Neural progenitor cell (in vitro differentiated cells): Measurements from ENCODE around the gene RRP1.

Experiments used
- CTCF ChIP-seq: fragments of 200-600 bp; sonication (generic); IDR thresholded peaks from 2 replicates; pipeline ENCODE4 v1.5.1; 2017; ENCODE audit warnings: antibody characterized with exemption, mild to moderate bottlenecking
- EZH2 ChIP-seq: fragments of 200-600 bp; sonication (generic); IDR thresholded peaks from 2 replicates; pipeline ENCODE4 v1.6.1; 2017; ENCODE audit warnings: antibody characterized with exemption, mild to moderate bottlenecking, moderate library complexity
- EZH2phosphoT487 ChIP-seq: fragments of 200-600 bp; sonication (generic); IDR thresholded peaks from 2 replicates; pipeline ENCODE4 v1.6.1; 2017; ENCODE audit warnings: antibody characterized with exemption

GRCh38 chr21:43767498-43767983 lies 21.8 kb upstream of the RRP1 start:
- TF ChIP-seq CTCF (no peak), EZH2 (no peak), EZH2phosphoT487 (no peak)
